HCT116 (cell line): ENCODE data around the gene CATSPERB. TPM values are rescaled to one million over a fixed set of nuclear protein-coding genes. Genes with fewer than 3 reads are reported as not detected.

Source experiments
- ATAC-seq: fragments of 200-7000 bp; cut with Tn5 transposase; 2 replicates; pipeline ENCODE4 v1.9.1; 2020; ENCODE audit warnings: mild to moderate bottlenecking, moderate library complexity
- BruUV-seq: library from RNA; stranded (reverse); fragments of 400-500 nt; replicated peaks from 2 replicates; lab custom pipeline; 2021; lab: Mats Ljungman, UMichigan
- CTCF ChIA-PET: fragments of 300-600 bp; sonication (Branson Sonifier 250); formaldehyde crosslinking; loops from one replicate; lab custom pipeline; 2021; ENCODE audit warnings: antibody characterized with exemption; lab: Charles Lee
- POLR2A ChIA-PET: fragments of 300-600, 350-600 bp; sonication (Branson Sonifier 250); formaldehyde crosslinking; loops from one replicate; lab custom pipeline; 2021; ENCODE audit warnings: antibody characterized with exemption; lab: Charles Lee
- RAD21 ChIA-PET, 2 experiments: fragments of 300-600 bp; sonication (Branson Sonifier 250); formaldehyde crosslinking; loops; one replicate each; lab custom pipeline; 2023; ENCODE audit warnings: low total read pairs in 2 of 2; ENCODE audit not compliant: uncharacterized antibody in 2 of 2, unreplicated experiment in 2 of 2, low non-redundant PET in 1 of 2; lab: Charles Lee
- DNase-seq: peaks from one replicate; pipeline ENCODE4 v3.0.0-alpha.2; 2010; ENCODE audit warnings: low read depth, low spot score
- H2AFZ ChIP-seq: fragments of 200-600 bp; shearing (Covaris generic), sonication (generic); 2 replicates; pipeline ENCODE4 v1.6.1; 2017; ENCODE audit warnings: low read depth, mixed run types, mixed read lengths, antibody characterized with exemption, low read length; ENCODE audit not compliant: poor library complexity, severe bottlenecking
- H3K27ac ChIP-seq: 2 replicates; pipeline ENCODE4 v1.5.1; 2012; ENCODE audit warnings: low read depth, low read length
- H3K27me3 ChIP-seq: fragments of 200-600 bp; sonication (generic); 2 replicates; pipeline ENCODE4 v1.6.1; 2016; ENCODE audit warnings: mixed run types, low read length, mixed read lengths; ENCODE audit not compliant: insufficient read depth
- H3K36me3 ChIP-seq, 2 experiments: fragments of 200-500 bp in 1 of 2; fragments of 200-600 bp in 1 of 2; sonication (Bioruptor generic) in 1 of 2; sonication (generic) in 1 of 2; 2 replicates each; pipeline versions ENCODE4 v1.5.1 to v1.6.1; 2014 to 2016; ENCODE audit warnings: low read length in 2 of 2, inconsistent platforms in 1 of 2, mixed read lengths in 1 of 2, mixed run types in 1 of 2; ENCODE audit not compliant: insufficient read depth in 2 of 2, control insufficient read depth in 1 of 2
- H3K4me1 ChIP-seq, 2 experiments: fragments of 200-600 bp in 1 of 2; sonication (generic) in 1 of 2; 2 replicates each; pipeline versions ENCODE4 v1.5.1 to v1.6.1; 2012 to 2017; ENCODE audit warnings: low read length in 2 of 2, inconsistent platforms in 1 of 2, mild to moderate bottlenecking in 1 of 2, mixed read lengths in 1 of 2, mixed run types in 1 of 2, moderate library complexity in 1 of 2; ENCODE audit not compliant: insufficient read depth in 2 of 2, control insufficient read depth in 1 of 2
- H3K4me2 ChIP-seq: fragments of 200-600 bp; sonication (generic); 2 replicates; pipeline ENCODE4 v1.6.1; 2017; ENCODE audit warnings: mixed run types, low read length, mixed read lengths
- H3K4me3 ChIP-seq, 2 experiments: fragments of 200-600 bp in 1 of 2; sonication (generic) in 1 of 2; replicated peaks in 1 of 2; 2 replicates each; pipeline ENCODE4 v1.5.1; 2011 to 2016; ENCODE audit warnings: low read length in 2 of 2, control low read depth in 1 of 2, low read depth in 1 of 2, mild to moderate bottlenecking in 1 of 2, mixed read lengths in 1 of 2, mixed run types in 1 of 2
- H3K79me2 ChIP-seq: fragments of 200-600 bp; sonication (generic); 2 replicates; pipeline ENCODE4 v1.6.1; 2017; ENCODE audit warnings: mild to moderate bottlenecking, mixed run types, low read length, moderate library complexity, mixed read lengths; ENCODE audit not compliant: insufficient read depth
- H3K9ac ChIP-seq: fragments of 200-600 bp; sonication (generic); 2 replicates; pipeline ENCODE4 v1.6.1; 2016; ENCODE audit warnings: low read length, mixed read lengths
- H3K9me2 ChIP-seq: fragments of 200-600 bp; sonication (generic), shearing (Covaris generic); 2 replicates; pipeline ENCODE4 v1.6.1; 2017; ENCODE audit warnings: mixed run types, mild to moderate bottlenecking, moderate library complexity; ENCODE audit not compliant: insufficient read depth
- H3K9me3 ChIP-seq, 2 experiments: fragments of 200-500 bp in 1 of 2; fragments of 200-600 bp in 1 of 2; sonication (Bioruptor generic) in 1 of 2; sonication (generic) in 1 of 2; 2 replicates each; pipeline ENCODE4 v1.6.1; 2014 to 2017; ENCODE audit warnings: low read length in 2 of 2, mixed read lengths in 2 of 2, inconsistent platforms in 1 of 2, low read depth in 1 of 2, mild to moderate bottlenecking in 1 of 2, mixed run types in 1 of 2, moderate library complexity in 1 of 2; ENCODE audit not compliant: control insufficient read depth in 1 of 2, insufficient read depth in 1 of 2
- H4K20me1 ChIP-seq: fragments of 200-600 bp; sonication (generic), shearing (Covaris generic); 2 replicates; pipeline ENCODE4 v1.6.1; 2017; ENCODE audit warnings: mixed run types, mild to moderate bottlenecking, moderate library complexity; ENCODE audit not compliant: insufficient read depth
- ATF3 ChIP-seq: IDR thresholded peaks from 2 replicates; pipeline ENCODE4 v1.6.1; 2012
- CBX3 ChIP-seq: IDR thresholded peaks from 2 replicates; pipeline ENCODE4 v1.6.1; 2012; ENCODE audit warnings: low read depth
- CEBPB ChIP-seq: IDR thresholded peaks from 2 replicates; pipeline ENCODE4 v1.6.1; 2012; ENCODE audit warnings: low read depth
- CTCF ChIP-seq, 3 experiments: fragments of 200-600 bp in 1 of 3; sonication (generic) in 1 of 3; IDR thresholded peaks in 2 of 3; conservative IDR thresholded peaks in 1 of 3; 2 replicates each; pipeline ENCODE4 v1.5.1; 2012 to 2017; ENCODE audit warnings: low read depth in 2 of 3, low read length in 2 of 3, antibody characterized with exemption in 1 of 3, borderline replicate concordance in 1 of 3, control low read depth in 1 of 3, mild to moderate bottlenecking in 1 of 3, mixed read lengths in 1 of 3, mixed run types in 1 of 3, moderate library complexity in 1 of 3; ENCODE audit not compliant: insufficient read depth in 1 of 3
- EGR1 ChIP-seq: IDR thresholded peaks from 2 replicates; pipeline ENCODE4 v1.6.1; 2012; ENCODE audit warnings: low read depth
- EZH2phosphoT487 ChIP-seq: fragments of 200-600 bp; IDR thresholded peaks from 2 replicates; pipeline ENCODE4 v1.6.1; 2018; ENCODE audit warnings: antibody characterized with exemption, borderline replicate concordance
- JUND ChIP-seq: IDR thresholded peaks from 2 replicates; pipeline ENCODE4 v1.6.1; 2012
- MAX ChIP-seq: IDR thresholded peaks from 2 replicates; pipeline ENCODE4 v1.6.1; 2012
- POLR2AphosphoS5 ChIP-seq: IDR thresholded peaks from 2 replicates; pipeline ENCODE4 v1.6.1; 2011; ENCODE audit warnings: mild to moderate bottlenecking, low read depth, low read length, moderate library complexity
- RAD21 ChIP-seq: IDR thresholded peaks from 2 replicates; pipeline ENCODE4 v1.6.1; 2012; ENCODE audit warnings: low read depth, mild to moderate bottlenecking
- SIN3A ChIP-seq: IDR thresholded peaks from 2 replicates; pipeline ENCODE4 v1.6.1; 2012; ENCODE audit warnings: low read depth
- YY1 ChIP-seq: IDR thresholded peaks from 2 replicates; pipeline ENCODE4 v1.6.1; 2011; ENCODE audit warnings: low read length, low read depth, moderate library complexity, mild to moderate bottlenecking; ENCODE audit not compliant: insufficient replicate concordance; ENCODE audit errors: extremely low read depth
- ZFX ChIP-seq: fragments of 450-650 bp; IDR thresholded peaks from 2 replicates; pipeline ENCODE4 v1.6.1; 2017
- intact Hi-C: fragments of 100-400 bp; cut with micrococcal nuclease; formaldehyde crosslinking; loops from 2 replicates; pipeline ENCODE4 v1.10.0; 2022
- total RNA-seq: library from RNA; stranded (reverse); gene quantifications from one replicate; pipeline ENCODE4 v1.2.1, GENCODE V29; 2021; ENCODE audit not compliant: unreplicated experiment

The CATSPERB gene
- total RNA-seq, 1 experiment from 2014 or later: 0.74 TPM

- no peak for TF ChIP-seq POLR2AphosphoS5
- TF ChIP-seq CEBPB: no peak
Observed at GRCh38 chr14:91575469-91576208, 156.2 kb downstream of the CATSPERB start (continued).

DNA sequence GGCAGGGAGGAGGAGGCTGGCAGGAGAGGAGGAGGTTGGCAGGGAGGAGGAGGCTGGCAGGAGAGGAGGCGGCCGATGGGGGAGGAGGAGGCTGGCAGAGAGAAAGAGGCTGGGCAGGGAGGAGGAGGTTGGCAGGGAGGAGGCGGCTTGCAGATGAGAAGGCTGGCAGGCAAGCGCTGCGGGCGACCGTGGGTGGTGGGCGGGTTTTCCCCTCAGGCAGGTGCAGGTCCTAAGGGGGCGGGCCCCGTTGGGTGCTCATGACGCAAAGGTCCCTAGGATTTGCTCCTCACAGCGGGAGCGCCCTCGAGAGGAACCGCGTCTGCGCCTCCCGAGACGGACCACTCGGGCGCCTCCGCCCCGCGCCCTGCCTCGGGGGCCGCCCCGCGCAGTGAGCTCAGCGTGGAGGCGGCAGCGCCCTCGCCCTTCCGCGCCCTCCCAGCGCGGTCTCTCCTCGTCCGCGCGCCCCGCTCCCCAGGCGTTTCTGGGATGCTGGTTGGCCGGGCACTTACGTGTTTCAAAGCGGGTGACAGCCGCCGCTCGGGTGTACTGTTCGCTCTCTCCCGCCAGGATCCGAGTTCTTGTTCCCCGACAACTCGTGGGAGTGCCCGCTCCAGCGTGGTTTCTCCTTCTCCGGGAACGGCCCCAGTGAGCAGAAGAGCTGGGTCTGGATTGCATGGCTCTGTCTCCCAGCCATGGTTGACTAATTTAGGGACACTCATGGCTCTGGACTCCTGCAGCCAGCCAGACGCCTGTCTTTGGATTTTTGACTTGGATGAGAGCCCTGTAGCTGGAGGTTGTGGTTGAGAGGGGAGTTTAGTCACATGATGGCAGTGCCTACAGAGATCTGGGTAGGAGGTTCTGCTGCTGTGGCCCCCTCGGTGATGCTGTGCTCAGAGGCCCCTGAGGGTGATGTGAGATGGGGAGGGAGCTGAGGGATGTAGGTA is 157.7 kb downstream of the CATSPERB start:
- ATAC-seq (peak; percentile 91), DNase-seq (peak; percentile 68)
- H3K4me3 ChIP-seq: peak overlapping the region; percentile 40 to 62
- H3K9me3 ChIP-seq: no peaks in the 10 kb centered on the region
- CTCF ChIA-PET: no interaction called here
- H4K20me1 ChIP-seq: no peaks in the 10 kb centered on the region
- no peak for TF ChIP-seq CTCF (IDR thresholded peaks at IDR 0.05 in 2 of 3, conservative IDR thresholded peaks at IDR 0.05 in 1 of 3; ENCODE audit: borderline replicate concordance in 1 of 3, insufficient read depth in 1 of 3, low read depth in 2 of 3, low read length in 2 of 3)
- no peak for TF ChIP-seq ZFX
- peak; percentile 87 for TF ChIP-seq EGR1
- TF ChIP-seq EZH2phosphoT487: no peak
- TF ChIP-seq CBX3: 0 out of 2 replicates have a peak, but pooled peaks have one; percentile 75
- TF ChIP-seq SIN3A: no peak
- TF ChIP-seq RAD21: no peak
- TF ChIP-seq YY1: no peak
- no peak for TF ChIP-seq CEBPB
- TF ChIP-seq JUND: no peak
- peak; percentile 32; the same call in 1 of the 2 replicates for TF ChIP-seq MAX
- TF ChIP-seq POLR2AphosphoS5: peak; percentile 58
- no peak for TF ChIP-seq ATF3
- H3K27me3 ChIP-seq: no peaks in the 10 kb centered on the region
- peak overlapping the region; percentile 10; the same call in 1 of the 2 replicates for H3K27ac ChIP-seq
- no peaks in the 10 kb centered on the region for H3K79me2 ChIP-seq
- H3K4me2 ChIP-seq: peak overlapping the region; percentile 74
- H2AFZ ChIP-seq: peak overlapping the region; percentile 79
- 0 out of 2 replicates have a peak overlapping the region, but pooled peaks have one; percentile 16 for H3K9ac ChIP-seq
- BruUV-seq: no TSS peak
- RAD21 ChIA-PET: interaction anchor here in 1 of 2 experiments (0.7 kb wide), 1 partner anchor 39 kb away, joined by 5 read pairs; no protein-coding TSS in a partner anchor
- H3K9me2 ChIP-seq: no peaks in the 10 kb centered on the region
- peaks cover 5 to 15% of the 10 kb centered on the region in 2 experiments; a peak in 3 of 4 replicates for H3K4me1 ChIP-seq
- H3K36me3 ChIP-seq: no peaks in the 10 kb centered on the region
- intact Hi-C loops: no loop called here
- POLR2A ChIA-PET: no interaction called here
